ENCODE measurements around the gene RGL1.
"Not testable (repeated sequence)": the region's sequence is repeated elsewhere in the genome, so short reads cannot be mapped to it uniquely, and the experiment has no call there.

RGL1 gene

DNA sequence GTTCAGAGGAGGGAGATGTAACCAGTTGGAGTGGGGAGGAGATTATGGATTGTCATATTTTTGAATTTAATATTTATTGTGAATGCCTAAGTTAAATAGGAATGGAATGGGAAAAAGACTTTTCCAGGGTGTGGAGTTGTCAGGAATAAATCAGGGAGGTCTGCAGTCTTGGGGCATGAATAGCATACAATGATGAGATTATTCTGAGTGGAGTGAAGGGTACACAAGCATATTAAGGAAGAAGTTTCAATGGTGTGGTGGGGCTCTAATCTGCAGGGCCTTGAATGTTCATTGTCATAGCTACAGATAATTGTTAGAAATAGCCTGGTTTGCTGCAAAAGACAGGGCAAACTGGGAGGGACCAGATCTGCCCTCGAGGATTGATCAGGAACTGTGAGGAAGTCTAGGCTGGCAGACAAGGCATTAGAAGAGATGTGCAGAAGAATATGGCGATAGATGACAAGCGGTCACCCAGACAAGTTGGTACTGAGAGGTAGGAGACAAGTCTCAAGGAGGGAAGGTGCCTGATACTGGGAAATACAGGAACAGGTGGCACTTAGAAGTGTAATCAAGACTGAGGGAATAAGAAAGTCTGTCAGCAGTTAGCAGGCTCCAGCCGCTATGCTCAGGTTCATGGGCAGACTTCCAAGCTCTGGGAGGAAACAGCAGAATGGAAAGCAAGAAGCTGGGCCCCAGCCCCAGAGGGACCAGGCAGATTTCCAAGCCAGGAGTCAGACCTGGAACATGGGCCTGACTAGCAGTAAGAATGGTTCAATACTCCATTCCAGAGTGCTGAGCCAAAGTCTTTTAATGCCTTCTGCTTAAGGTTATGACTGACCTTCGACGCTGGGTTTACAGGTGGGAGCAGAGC lies 20.9 kb upstream of the RGL1 start:
- H3K27ac ChIP-seq = no peak overlapping the region
- DNase-seq (ENCODE audit: low read depth, low spot score) = no peak

DNA sequence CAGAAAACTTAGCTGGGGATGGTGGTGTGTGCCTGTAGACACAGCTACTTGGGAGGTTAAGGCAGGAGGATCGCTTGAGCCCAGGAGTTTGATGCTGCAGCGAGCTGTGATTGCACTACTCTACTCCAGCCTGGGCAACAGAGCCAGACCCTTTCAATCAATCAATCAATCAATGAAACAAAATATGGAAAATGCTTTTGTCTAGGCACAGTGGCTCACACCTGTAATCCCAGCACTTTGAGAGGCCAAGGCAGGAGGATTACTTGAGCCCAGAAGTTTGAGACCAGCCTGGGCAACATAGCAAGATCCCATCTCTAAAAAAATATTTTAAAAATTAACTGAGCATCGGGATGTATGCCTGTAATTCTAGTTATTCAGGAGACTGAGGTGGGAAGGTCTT lies 19.0 kb upstream of the RGL1 start:
- not testable (repeated sequence) for H3K27ac ChIP-seq; DNase-seq (ENCODE audit: low read depth, low spot score)

DNA sequence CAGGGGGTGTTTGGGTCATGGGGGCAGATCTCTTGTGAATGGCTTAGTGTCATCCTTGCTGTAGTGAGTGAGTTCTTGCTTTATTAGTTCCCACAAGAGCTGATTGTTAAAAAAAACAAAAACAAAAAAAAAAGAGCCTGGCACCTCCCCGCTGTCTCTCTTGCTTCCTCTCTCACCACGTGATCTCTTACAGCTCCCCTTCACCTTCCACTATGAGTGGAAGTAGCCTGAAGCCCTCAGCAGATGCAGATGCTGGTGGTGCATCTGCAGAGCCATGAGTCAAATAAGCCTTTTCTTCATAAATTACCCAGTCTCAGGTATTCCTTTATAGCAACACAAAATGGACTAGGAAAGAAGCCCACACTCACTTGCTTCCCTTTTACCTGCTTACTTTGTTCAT lies 17.2 kb upstream of the RGL1 start:
- no peak overlapping the region for H3K27ac ChIP-seq
- DNase-seq (ENCODE audit: low read depth, low spot score) = no peak

DNA sequence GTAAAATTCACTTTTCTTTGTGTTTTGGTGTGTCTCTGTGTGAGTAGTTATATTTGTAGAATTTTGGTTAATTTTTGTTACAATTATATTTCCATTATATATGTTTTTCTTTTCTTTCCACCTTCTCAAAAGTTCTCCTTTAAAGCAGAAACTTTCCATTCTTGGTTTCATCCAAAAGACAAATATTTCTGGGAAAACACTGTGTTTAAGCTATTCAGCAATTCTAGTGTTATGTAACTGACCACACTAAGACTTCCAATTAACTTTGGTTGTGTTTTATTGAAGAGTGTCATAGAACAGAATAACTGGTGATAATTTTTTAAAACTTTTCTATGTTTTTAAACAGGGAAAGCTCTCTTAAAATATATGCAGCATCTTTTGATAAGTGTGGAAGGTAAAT lies 13.6 kb upstream of the RGL1 start:
- H3K27ac ChIP-seq = no peak overlapping the region
- no peak for DNase-seq (ENCODE audit: low read depth, low spot score)

DNA sequence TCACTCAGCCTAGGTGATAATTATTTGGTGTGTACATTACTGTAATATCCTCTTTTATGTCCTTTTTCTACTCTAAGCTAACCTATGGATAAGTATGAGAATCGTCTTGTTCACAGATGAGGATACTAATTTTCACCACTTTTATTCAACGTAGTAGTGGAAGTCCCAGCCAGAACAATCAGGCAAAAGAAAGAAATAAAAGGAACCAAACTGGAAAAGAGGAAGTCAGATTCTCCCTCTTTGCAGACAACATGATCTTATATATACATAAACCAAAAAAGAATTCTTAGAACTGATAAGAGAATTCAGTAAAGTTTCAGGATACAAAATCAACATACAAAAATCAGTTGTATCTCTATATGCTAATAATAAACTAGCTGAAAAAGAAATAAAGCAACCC lies 12.6 kb upstream of the RGL1 start:
- no peak for DNase-seq (ENCODE audit: low read depth, low spot score)
- no peak overlapping the region for H3K27ac ChIP-seq

DNA sequence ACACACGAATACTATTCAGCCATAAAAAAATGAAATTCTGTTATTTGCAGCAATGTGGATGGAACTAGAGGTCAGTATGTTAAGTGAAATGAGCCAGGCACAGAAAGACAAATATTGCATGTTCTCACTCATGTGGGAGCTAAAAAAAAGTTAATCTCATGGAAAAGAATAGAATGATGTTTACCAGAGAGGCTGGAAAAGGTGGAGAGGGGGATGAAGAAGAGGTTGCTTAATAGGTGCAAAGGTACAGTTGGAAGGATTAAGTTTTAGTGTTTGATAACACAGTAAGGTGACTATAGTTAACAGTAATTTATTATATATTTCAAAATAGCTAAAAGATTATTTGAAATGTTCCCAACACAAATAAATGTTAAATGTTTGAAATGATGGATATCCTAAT lies 10.8 kb upstream of the RGL1 start:
- H3K27ac ChIP-seq = no peak overlapping the region
- no peak for DNase-seq (ENCODE audit: low read depth, low spot score)

DNA sequence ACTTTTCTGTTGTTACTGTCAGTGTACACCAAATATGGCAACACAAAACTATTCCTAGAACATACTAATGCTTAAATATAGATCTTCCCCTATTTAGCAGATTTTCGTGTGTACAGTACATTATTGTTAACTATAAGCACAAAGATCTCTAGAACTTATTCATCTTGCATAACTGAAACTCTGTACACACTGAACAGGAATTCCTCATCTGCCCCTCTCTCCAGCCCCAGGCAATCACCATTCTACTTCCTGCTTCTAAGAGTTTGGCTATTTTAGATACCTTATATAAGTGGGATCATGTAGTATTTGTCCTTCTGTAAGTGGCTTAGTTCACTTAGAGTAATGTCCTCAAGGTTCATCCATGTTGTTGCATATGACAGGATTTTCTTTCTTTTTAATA lies 4.5 kb upstream of the RGL1 start:
- DNase-seq (ENCODE audit: low read depth, low spot score) = no peak
- H3K27ac ChIP-seq = no peak overlapping the region

DNA sequence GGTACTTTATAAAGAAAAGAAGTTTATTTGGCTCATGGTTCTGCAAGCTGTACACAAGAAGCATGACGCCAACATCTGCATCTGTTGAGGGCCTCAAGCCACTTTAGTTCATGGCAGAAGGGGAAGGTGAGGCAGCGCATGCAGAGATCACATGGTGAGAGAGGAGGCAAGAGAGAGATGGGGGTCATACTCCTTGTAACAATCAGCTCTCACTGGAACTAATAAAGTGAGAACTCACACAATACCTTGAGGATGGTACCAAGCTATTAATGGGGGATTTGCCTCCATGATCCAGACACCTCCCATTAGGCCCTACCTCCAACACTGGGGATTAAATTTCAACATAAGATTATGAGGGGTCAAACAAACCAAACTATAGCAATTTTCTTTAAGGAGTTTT lies 3.3 kb upstream of the RGL1 start:
- H3K27ac ChIP-seq = no peak overlapping the region
- DNase-seq (ENCODE audit: low read depth, low spot score) = no peak

DNA sequence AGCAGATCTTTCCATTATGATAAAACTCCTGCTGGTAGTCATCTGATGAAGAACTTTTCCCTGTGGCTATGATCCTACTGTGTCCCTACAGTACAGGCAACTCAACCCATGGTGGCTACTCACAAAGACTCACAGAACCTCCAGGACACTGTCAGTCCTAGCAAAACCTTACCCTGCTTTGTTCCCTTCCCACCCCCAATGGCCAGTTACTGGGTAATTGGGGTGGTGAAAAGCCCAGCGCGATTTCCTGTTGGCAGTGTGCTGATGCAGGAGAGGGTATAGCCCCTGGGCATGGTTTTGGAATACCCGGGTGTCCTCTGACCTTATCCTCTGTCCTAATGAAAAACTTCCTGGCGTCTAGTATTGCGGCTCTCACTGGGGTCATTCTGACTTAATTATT lies 533 bp upstream of the RGL1 start:
- no peak for DNase-seq (ENCODE audit: low read depth, low spot score)
- no peak overlapping the region for H3K27ac ChIP-seq

DNA sequence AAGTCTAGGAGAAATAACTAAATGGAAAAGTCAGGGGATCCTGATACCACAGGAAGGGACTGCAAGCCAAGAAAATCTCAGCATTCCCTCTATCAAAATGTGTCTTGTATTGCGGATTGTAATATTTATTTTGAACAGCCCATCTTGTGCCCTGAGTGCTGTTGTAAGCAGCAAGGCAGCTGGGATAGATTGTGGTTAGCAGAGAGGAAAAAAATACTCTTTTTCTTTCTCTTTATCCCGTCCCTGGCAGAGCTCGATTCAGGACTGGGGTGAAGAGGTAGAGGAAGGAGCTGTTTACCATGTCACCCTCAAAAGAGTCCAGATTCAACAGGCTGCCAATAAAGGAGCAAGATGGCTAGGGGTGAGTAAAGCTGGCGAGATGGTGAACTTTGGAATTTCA lies 1.2 kb downstream of the RGL1 start:
- no peak for DNase-seq (ENCODE audit: low read depth, low spot score)
- no peak overlapping the region for H3K27ac ChIP-seq

DNA sequence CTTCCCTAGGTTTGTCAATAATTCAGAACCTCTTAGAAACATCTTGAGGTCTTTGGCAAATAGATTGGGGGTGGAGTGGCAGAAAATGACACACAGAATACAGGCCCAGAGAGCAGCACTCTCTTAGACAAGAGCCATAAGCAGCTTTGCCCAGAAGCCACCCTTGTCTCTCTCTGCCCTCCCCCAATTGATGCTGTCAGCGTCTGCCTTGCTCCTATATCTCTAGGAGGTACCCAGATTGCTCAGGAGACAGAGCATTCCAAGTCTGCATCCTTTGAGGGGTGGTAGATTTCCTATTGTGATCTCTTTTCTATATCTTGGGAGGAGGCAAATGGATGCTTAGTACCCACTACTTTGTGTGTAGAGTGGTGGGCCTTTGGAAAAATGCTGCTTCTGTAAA lies 1.8 kb downstream of the RGL1 start:
- H3K27ac ChIP-seq = no peak overlapping the region

DNA sequence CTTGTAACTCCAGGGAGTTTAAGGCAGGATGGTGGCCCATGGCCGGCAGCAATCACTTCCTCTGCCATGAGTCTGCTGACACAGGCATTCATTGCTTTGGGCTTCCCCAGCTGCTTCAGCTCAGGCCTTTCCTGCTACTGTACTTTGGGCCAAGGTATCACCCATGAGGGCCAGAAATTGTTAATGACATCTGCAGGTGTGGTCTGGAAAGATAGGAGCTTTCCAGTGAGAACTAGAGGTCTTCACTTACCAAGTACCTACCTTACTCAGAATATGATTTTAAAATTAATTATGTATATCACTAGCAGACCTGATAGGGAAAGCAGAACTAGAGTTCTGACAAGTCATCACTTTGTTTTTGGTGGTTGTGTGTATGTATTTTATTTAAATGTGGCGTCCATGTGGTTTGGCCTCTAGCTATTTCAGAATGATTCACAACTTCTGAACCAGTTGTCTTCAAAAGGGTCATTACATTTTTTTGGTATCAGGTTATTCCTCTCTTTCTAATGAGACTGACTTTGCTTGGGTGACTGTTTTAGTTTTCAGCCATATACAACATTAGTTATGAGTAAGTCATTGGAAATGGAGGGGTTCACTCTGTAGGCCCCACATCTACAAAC lies 2.7 kb downstream of the RGL1 start:
- H3K27ac ChIP-seq = peak overlapping the region; percentile 7
- peak; percentile 50 for DNase-seq (ENCODE audit: low read depth, low spot score)

More for the DNA sequence above, 1.8 kb downstream of the RGL1 start:
- no peak for DNase-seq (ENCODE audit: low read depth, low spot score)

DNA sequence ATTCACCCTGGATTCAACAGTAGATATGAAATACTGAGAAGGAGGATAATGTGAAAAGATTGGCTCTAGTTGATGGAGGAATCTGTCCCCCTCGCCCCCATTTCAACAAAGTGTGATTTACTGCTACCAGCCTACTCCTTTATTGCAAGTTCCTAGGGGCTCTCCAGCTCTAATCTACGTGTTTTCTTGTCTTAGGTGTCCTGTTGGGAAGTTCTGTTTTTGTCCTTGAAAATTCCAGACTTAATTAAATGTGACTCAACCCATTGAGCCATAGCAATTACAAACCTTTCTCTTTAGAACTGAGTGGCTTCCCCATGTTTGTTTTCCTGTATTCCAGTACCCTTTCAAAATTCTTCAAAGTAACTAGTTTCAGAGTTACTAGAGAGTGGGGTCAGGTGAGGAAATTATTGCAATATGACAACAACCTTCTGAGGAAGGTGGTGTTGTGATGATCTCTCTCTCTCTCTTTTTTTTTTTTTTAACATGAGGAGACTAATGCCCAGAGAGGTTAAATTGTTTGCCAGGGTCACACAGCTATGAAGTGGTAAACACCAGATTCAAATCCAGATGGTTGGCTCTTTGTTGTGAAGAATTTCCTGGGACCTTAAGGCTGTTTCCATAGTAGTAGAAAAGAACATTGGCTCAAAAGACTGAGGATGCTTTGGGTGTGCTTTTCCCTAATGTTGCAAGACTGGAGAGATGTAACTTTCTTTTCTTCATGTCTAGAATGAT lies 3.5 kb downstream of the RGL1 start:
- H3K27ac ChIP-seq = peak overlapping the region; percentile 7
- no peak for DNase-seq (ENCODE audit: low read depth, low spot score)

DNA sequence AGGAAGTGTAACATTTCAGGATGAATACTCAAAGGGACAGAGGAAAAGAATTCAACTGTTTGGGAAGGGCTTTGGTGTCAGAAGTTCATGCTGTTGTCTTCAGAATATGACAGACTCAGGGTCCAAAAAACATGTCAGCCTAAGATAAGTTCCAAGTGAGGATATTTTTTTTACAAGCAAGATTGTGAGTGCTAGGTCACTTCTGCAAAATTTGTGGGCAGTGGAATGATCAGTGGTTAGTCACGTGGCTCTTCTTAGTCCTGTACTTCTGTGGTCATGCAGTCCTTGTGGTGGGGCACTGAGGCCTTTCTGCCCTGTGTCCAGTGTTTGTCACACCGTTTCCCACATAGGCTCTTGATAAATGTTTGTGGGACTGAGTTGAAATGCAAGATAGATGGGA lies 5.2 kb downstream of the RGL1 start:
- no peak for DNase-seq (ENCODE audit: low read depth, low spot score)
- no peak overlapping the region for H3K27ac ChIP-seq

DNA sequence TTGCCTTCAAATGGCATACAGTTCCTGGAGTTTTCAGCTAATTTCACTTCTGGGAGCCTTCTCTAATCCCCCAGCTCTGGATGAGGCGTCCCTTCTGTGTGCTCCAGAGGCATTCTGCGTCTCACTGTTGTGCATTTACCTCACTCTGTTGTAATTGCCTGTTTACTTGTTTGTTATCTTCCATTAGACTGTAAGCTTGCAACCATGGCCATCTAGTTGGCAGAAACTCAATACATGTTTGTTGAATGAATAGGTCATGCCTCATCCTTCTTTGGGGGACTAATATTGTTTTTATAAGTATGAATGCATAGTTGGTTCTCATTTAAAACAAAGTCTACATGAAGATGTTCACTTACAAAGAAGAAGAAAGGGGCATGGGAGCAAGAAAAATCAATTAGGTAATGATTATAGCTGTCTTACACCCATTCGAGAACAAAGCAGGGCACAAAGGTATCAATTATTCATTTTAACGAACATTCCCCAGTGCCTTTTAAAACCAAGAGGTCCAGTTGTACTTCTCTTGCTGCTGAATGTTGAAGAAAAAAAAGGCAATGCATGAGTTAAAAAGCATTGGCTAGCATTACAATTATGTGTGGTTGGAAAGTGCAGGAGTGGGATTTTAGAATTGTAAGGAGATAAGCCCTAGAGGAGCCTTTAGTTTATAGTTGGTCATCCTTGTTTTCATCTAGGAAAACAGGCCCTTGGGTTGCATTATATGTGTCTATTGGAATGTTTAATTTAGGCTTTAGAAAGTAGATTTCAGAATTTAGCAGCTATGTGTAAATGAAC lies 6.0 kb downstream of the RGL1 start:
- DNase-seq (ENCODE audit: low read depth, low spot score) = no peak
- H3K27ac ChIP-seq = no peak overlapping the region

DNA sequence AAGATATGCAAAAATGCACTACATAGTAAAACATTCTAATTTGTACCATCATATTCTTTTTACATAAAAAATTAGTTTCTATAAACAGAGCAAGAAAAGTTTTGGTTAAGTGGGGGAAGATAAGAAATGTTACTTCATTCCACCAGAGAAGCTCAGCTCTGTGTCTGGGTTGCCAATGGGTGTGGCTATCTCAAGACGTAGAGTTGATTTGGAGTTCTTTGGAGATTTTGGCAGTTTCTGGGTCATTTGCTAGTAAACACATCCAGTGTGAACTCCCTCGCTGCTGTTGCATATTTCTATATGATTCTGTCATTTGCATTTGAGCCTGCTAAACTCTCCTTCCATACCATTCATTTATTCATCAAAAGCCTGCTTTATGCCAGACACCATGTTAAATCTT lies 7.2 kb downstream of the RGL1 start:
- no peak overlapping the region for H3K27ac ChIP-seq
- DNase-seq (ENCODE audit: low read depth, low spot score) = no peak

DNA sequence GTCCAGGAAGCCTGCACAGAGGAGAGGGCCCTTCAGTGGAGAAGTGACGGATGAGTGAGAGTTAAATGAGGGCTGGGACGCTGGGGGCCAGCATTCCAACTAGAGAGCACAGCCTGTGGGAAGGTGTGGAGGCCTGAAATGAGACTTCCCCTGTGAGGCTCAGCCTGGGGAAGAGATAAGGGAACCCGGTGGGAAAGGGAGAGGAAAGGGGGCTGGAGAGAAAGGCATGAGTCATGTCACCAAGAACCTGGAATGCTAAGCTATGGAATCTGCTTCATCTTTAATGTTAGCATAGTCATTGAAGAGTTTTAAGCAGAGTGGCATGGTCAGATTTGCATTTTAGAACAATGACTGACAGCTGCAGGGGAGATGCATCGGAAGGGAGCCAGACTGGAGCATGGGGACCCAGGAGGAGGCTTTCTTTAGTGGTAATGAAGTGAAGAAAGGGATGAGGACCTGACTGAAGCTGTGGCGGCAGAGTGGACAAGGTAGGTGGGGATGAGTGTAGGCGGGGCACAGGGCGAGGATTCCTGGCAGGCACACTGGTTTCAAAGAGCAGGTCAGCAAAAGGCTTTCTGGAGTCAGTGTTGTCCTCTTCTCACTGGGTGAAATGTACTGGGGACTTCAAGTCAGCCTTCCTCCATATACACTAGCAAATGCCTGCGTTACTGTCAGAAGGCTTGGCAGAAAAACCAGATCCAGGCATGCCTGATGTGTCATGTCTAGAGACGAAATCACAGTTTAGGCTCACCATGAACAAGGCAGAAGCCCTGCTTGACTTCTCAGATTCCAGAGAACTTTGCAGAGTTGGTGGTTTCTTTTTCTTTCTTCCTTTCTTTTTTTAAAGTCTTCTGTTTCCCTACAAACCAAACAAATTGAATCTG lies 8.0 kb downstream of the RGL1 start:
- H3K27ac ChIP-seq = no peak overlapping the region

DNA sequence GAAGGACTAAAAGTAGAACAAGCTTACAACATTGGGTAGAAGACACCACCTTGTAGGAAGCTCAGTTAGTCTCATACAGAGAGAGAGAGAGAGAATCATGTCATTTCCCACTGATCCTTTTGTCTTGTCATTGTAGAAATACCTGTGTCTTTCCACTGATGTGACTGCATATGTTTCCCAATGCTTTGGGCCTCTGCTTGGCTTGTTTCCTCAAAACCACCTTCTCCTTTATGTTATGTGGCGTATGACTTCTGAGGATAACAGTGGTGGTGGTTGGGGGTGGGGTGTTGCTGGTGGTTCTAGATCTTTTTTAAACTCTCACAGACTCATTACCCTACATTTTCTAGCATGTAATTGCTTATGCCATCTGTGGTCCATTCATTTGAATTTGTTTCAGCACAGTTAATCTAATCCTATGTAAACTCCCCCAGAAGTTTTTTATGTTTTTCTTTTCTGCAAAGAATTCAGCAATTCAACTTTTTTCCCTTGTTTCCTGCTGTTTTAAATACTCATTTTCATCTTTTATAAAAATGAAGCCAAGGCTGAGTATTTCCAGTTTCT lies 9.3 kb downstream of the RGL1 start:
- H3K27ac ChIP-seq = no peak overlapping the region
- no peak for DNase-seq (ENCODE audit: low read depth, low spot score)

More for the DNA sequence above, 8.0 kb downstream of the RGL1 start:
- no peak for DNase-seq (ENCODE audit: low read depth, low spot score)

DNA sequence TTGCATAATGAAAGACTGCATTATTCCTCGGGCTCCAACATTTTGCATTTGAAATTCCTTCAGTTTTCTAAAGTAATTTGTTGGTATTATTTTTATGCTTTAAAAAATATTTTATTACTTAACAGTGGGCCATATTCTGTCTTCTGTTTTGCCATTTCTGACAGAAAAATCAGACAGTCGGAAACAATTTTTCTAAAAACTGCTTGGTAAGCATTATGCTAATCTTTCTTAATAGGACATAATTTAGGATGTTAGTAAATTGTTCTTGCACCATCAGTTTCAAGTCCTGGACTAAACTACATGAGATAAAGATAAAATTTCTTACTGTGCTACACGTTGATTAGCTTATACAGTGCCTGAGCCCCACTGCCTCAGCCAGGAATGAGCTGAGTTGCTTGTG lies 11.2 kb downstream of the RGL1 start:
- no peak for DNase-seq (ENCODE audit: low read depth, low spot score)
- no peak overlapping the region for H3K27ac ChIP-seq

Measured in epithelial cell of prostate (primary cell).